Thyroid gland (tissue), 4 donors: ENCODE results near the gene KCNJ15.

Experiments used
- POLR2A ChIP-seq, 2 donors: fragments of 450-650 bp; IDR thresholded peaks; one replicate each; pipeline ENCODE4 v1.6.1; 2017; ENCODE audit warnings: antibody characterized with exemption in 2 of 2, mild to moderate bottlenecking in 2 of 2, moderate library complexity in 1 of 2
- TF ChIP-seq, protein P1 (sequence below), 6 experiments: fragments of 200-600 bp in 3 of 6; fragments of 450-650 bp in 3 of 6; sonication (generic) in 3 of 6; IDR thresholded peaks; one replicate each; pipeline ENCODE4 v1.5.1; 2016 to 2019; ENCODE audit warnings: antibody characterized with exemption in 6 of 6, mild to moderate bottlenecking in 2 of 6, inconsistent platforms in 1 of 6, moderate library complexity in 1 of 6

- TF ChIP-seq, protein P1, sequence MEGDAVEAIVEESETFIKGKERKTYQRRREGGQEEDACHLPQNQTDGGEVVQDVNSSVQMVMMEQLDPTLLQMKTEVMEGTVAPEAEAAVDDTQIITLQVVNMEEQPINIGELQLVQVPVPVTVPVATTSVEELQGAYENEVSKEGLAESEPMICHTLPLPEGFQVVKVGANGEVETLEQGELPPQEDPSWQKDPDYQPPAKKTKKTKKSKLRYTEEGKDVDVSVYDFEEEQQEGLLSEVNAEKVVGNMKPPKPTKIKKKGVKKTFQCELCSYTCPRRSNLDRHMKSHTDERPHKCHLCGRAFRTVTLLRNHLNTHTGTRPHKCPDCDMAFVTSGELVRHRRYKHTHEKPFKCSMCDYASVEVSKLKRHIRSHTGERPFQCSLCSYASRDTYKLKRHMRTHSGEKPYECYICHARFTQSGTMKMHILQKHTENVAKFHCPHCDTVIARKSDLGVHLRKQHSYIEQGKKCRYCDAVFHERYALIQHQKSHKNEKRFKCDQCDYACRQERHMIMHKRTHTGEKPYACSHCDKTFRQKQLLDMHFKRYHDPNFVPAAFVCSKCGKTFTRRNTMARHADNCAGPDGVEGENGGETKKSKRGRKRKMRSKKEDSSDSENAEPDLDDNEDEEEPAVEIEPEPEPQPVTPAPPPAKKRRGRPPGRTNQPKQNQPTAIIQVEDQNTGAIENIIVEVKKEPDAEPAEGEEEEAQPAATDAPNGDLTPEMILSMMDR (IDR thresholded peaks at IDR 0.05): no peak
- TF ChIP-seq POLR2A (IDR thresholded peaks at IDR 0.05): no peak
Observed at GRCh38 chr21:38223893-38224540, 32.8 kb upstream of the KCNJ15 start.
